T-cell (primary cell): Measurements from ENCODE around the gene ACOX2. TPM values are rescaled to one million over a fixed set of nuclear protein-coding genes. Genes with fewer than 3 reads are reported as not detected.
A peak's percentile ranks its signal among the peaks of the same experiment; 100 is the strongest.

Experiments
- ATAC-seq, 4 experiments: fragments of 200-7000 bp in 3 of 4; fragments of 150-1000 bp in 1 of 4; cut with Tn5 transposase; replicated peaks in 1 of 4; 1 replicate in 3 of 4; 2 replicates in 1 of 4; pipeline ENCODE4 v1.10.0; 2021; ENCODE audit warnings: moderate library complexity in 3 of 4, mild to moderate bottlenecking in 2 of 4, moderate number of reproducible peaks in 1 of 4
- CTCF ChIA-PET, 2 donors: fragments of 300-600 bp; sonication (Branson Sonifier 250); formaldehyde crosslinking; loops; one replicate each; lab custom pipeline; 2022; ENCODE audit warnings: antibody characterized with exemption in 2 of 2; lab: Charles Lee
- POLR2A ChIA-PET, 2 donors: fragments of 300-600 bp; sonication (Branson Sonifier 250); formaldehyde crosslinking; loops; one replicate each; lab custom pipeline; 2022; ENCODE audit warnings: antibody characterized with exemption in 2 of 2; lab: Charles Lee
- DNase-seq, 35 experiments: peaks; one replicate each; pipeline versions ENCODE4 v3.0.0 to v3.0.0-alpha.2; 2013 to 2023
- H3K27ac ChIP-seq: one replicate; pipeline ENCODE4 v1.5.1; 2013; ENCODE audit warnings: low read length
- H3K27me3 ChIP-seq, 2 experiments: replicated peaks in 1 of 2; 1 replicate in 1 of 2; 2 replicates in 1 of 2; pipeline versions ENCODE4 v1.6.1 to v1.7.0; 2013; ENCODE audit warnings: low read length in 1 of 2, mixed read lengths in 1 of 2; ENCODE audit not compliant: control insufficient read depth in 2 of 2, insufficient read depth in 2 of 2; ENCODE audit errors: extremely low read depth in 1 of 2
- H3K36me3 ChIP-seq, 2 donors: 1 replicate in 1 of 2; 2 replicates in 1 of 2; pipeline versions ENCODE4 v1.6.1 to v1.7.0; 2013; ENCODE audit warnings: low read length in 1 of 2; ENCODE audit not compliant: control insufficient read depth in 2 of 2, insufficient read depth in 1 of 2; ENCODE audit errors: extremely low read depth in 1 of 2
- H3K4me1 ChIP-seq, 2 experiments: 1 replicate in 1 of 2; 2 replicates in 1 of 2; pipeline versions ENCODE4 v1.6.1 to v1.7.0; 2013; ENCODE audit warnings: low read length in 2 of 2, mixed read lengths in 1 of 2; ENCODE audit not compliant: insufficient read depth in 2 of 2, control insufficient read depth in 1 of 2; ENCODE audit errors: extremely low read depth in 1 of 2
- H3K4me3 ChIP-seq, 2 donors: 1 replicate in 1 of 2; 2 replicates in 1 of 2; pipeline versions ENCODE4 v1.5.1 to v1.7.0; 2013; ENCODE audit warnings: mild to moderate bottlenecking in 2 of 2, low read length in 1 of 2, moderate library complexity in 1 of 2; ENCODE audit not compliant: control insufficient read depth in 1 of 2; ENCODE audit errors: extremely low read depth in 1 of 2
- H3K9me3 ChIP-seq: 2 replicates; pipeline ENCODE4 v1.7.0; 2013
- H3K27ac Mint-ChIP-seq, 2 donors: one replicate each; pipeline ENCODE4 v1.8.0; 2020 to 2021; ENCODE audit warnings: mild to moderate bottlenecking in 2 of 2, mixed read lengths in 2 of 2
- H3K27me3 Mint-ChIP-seq, 2 donors: one replicate each; pipeline ENCODE4 v1.8.0; 2021 to 2022; ENCODE audit warnings: mixed read lengths in 2 of 2
- H3K36me3 Mint-ChIP-seq: one replicate; pipeline ENCODE4 v1.8.0; 2021; ENCODE audit warnings: mixed read lengths
- H3K4me1 Mint-ChIP-seq, 3 donors: one replicate each; pipeline ENCODE4 v1.8.0; 2020 to 2022; ENCODE audit warnings: mixed read lengths in 3 of 3, mild to moderate bottlenecking in 1 of 3
- H3K4me3 Mint-ChIP-seq, 3 donors: one replicate each; pipeline ENCODE4 v1.8.0; 2020 to 2022; ENCODE audit warnings: mild to moderate bottlenecking in 3 of 3, mixed read lengths in 3 of 3, moderate library complexity in 3 of 3
- H3K9me3 Mint-ChIP-seq, 3 donors: one replicate each; pipeline ENCODE4 v1.8.0; 2020 to 2022; ENCODE audit warnings: mixed read lengths in 3 of 3
- WGBS: methylation state at CpG from one replicate; pipeline ENCODE4 v1.1.5; 2013; ENCODE audit warnings: missing lambda C conversion rate; ENCODE audit not compliant: insufficient coverage; 5-methylcytosine and 5-hydroxymethylcytosine counted together
- total RNA-seq, 35 experiments: library from RNA in 6 of 35; stranded (reverse) in 6 of 35; fragments of 120-200 nt in 1 of 35; gene quantifications; one replicate each; pipeline versions ENCODE4 v1.2.1 to v1.2.4 and lab custom pipeline; 2013 to 2026

Gene ACOX2
- total RNA-seq, 5 donors from 2014 or later (not counting 1 experiment from before 2014, with no cell fraction given) = 0.23 TPM; not detected in 4

- H3K9me3 Mint-ChIP-seq = no peaks in the 10 kb centered on the region
Observed at GRCh38 chr3:58507356-58508078, 29.5 kb downstream of the ACOX2 start.

GRCh38 chr3:58502872-58503271, 34.1 kb downstream of the ACOX2 start:
- Mint-ChIP-seq H3K9me3 (no peaks in the 10 kb centered on the region), H3K27ac (no peak overlapping the region), H3K4me1 (peaks cover 14 to 16% (median 14%) of the 10 kb centered on the region in 3 donors), H3K27me3 (no peaks in the 10 kb centered on the region), H3K36me3 (peaks cover 34% of the 10 kb centered on the region), H3K4me3 (no peak overlapping the region)
- H3K4me1 ChIP-seq = no peaks in the 10 kb centered on the region
- H3K4me3 ChIP-seq = no peak overlapping the region
- H3K9me3 ChIP-seq = no peaks in the 10 kb centered on the region
- ATAC-seq = no peak
- WGBS = no CpG with 5 or more reads among the region's 1 CpG
- H3K36me3 ChIP-seq = peaks cover 0 to 23% of the 10 kb centered on the region in 2 donors
- ChIA-PET POLR2A (interaction anchor here in 1 of 2 donors (0.6 kb wide), 2 partner anchors 22 to 192 kb away, joined by 3 to 5 read pairs; no protein-coding TSS in a partner anchor), CTCF (no interaction called here)
- no peak for DNase-seq
- H3K27ac ChIP-seq = no peak overlapping the region
- no peaks in the 10 kb centered on the region for H3K27me3 ChIP-seq

More at GRCh38 chr3:58507356-58508078, 29.5 kb downstream of the ACOX2 start:
- Histone ChIP-seq H3K9me3 (no peaks in the 10 kb centered on the region), H3K4me1 (no peaks in the 10 kb centered on the region), H3K27me3 (no peaks in the 10 kb centered on the region), H3K4me3 (no peak overlapping the region), H3K27ac (no peak overlapping the region), H3K36me3 (peaks cover 0 to 4% of the 10 kb centered on the region in 2 donors)
- Mint-ChIP-seq H3K27me3 (no peaks in the 10 kb centered on the region), H3K4me3 (no peak overlapping the region), H3K36me3 (peaks cover 12% of the 10 kb centered on the region), H3K27ac (no peak overlapping the region), H3K4me1 (peaks cover 0 to 2% (median 2%) of the 10 kb centered on the region in 3 donors)
- ATAC-seq (no peak), DNase-seq (no peak)
- POLR2A ChIA-PET = no interaction called here
- CTCF ChIA-PET = interaction anchor here in 1 of 2 donors (0.8 kb wide), 1 partner anchor 10 kb away, joined by 3 read pairs; no protein-coding TSS in a partner anchor
- WGBS = 90% methylated on average over 1 of the region's 2 CpGs

- Mint-ChIP-seq H3K9me3 (no peaks in the 10 kb centered on the region), H3K4me3 (no peak overlapping the region), H3K27ac (no peak overlapping the region), H3K4me1 (peaks cover 62 to 64% (median 62%) of the 10 kb centered on the region in 3 donors), H3K27me3 (no peaks in the 10 kb centered on the region), H3K36me3 (peaks cover 22% of the 10 kb centered on the region)
- Histone ChIP-seq H3K4me3 (no peak overlapping the region), H3K9me3 (no peaks in the 10 kb centered on the region), H3K27ac (no peak overlapping the region), H3K27me3 (no peaks in the 10 kb centered on the region), H3K4me1 (peaks cover 12 to 17% of the 10 kb centered on the region in 2 experiments), H3K36me3 (peaks cover 0 to 17% of the 10 kb centered on the region in 2 donors)
- no CpG with 5 or more reads among the region's 1 CpG for WGBS
- ChIA-PET POLR2A (no interaction called here), CTCF (no interaction called here)
- DNase-seq = no peak
- no peak for ATAC-seq
Observed at GRCh38 chr3:58497097-58497496, 39.9 kb downstream of the ACOX2 start.

GRCh38 chr3:58496206-58496857, 40.7 kb downstream of the ACOX2 start:
- Histone ChIP-seq H3K36me3 (peaks cover 0 to 10% of the 10 kb centered on the region in 2 donors), H3K27me3 (no peaks in the 10 kb centered on the region), H3K27ac (no peak overlapping the region), H3K9me3 (no peaks in the 10 kb centered on the region), H3K4me1 (peaks cover 15 to 17% of the 10 kb centered on the region in 2 experiments), H3K4me3 (no peak overlapping the region)
- Mint-ChIP-seq H3K27ac (no peak overlapping the region), H3K27me3 (no peaks in the 10 kb centered on the region), H3K4me3 (peak overlapping the region in 2 of 3 donors; percentile 10 to 16), H3K36me3 (peaks cover 16% of the 10 kb centered on the region), H3K4me1 (peaks cover 62 to 67% (median 65%) of the 10 kb centered on the region in 3 donors), H3K9me3 (no peaks in the 10 kb centered on the region)
- ChIA-PET POLR2A (interaction anchor here in 1 of 2 donors (0.6 kb wide), 1 partner anchor 128 kb away, joined by 3 read pairs; no protein-coding TSS in a partner anchor), CTCF (no interaction called here)
- no peak for ATAC-seq
- no peak for DNase-seq
- no CpG with 5 or more reads among the region's 5 CpGs for WGBS

- ChIA-PET POLR2A (interaction anchor here (0.7 kb wide), 3 partner anchors 24 to 140 kb away, joined by 3 to 6 read pairs (median 3); no protein-coding TSS in a partner anchor), CTCF (interaction anchor here (0.6 to 5.1 kb wide), 3 partner anchors 160 to 1658 kb away, joined by 3 to 53 read pairs (median 3); partner anchors contain the start of genes HTD2 (in 1 of the 2) and RPP14 (in 1 of the 2))
- DNase-seq = no peak
- Mint-ChIP-seq H3K9me3 (no peaks in the 10 kb centered on the region), H3K4me3 (no peak overlapping the region), H3K27me3 (no peaks in the 10 kb centered on the region), H3K4me1 (peaks cover 70 to 71% (median 70%) of the 10 kb centered on the region in 3 donors), H3K36me3 (peaks cover 7% of the 10 kb centered on the region), H3K27ac (no peak overlapping the region)
- H3K4me3 ChIP-seq = no peak overlapping the region
- peaks cover 17 to 21% of the 10 kb centered on the region in 2 experiments for H3K4me1 ChIP-seq
- peaks cover 0 to 4% of the 10 kb centered on the region in 2 donors for H3K36me3 ChIP-seq
- no peak overlapping the region for H3K27ac ChIP-seq
- H3K9me3 ChIP-seq = no peaks in the 10 kb centered on the region
- 100% methylated on average over 1 of the region's 3 CpGs for WGBS
- no peaks in the 10 kb centered on the region for H3K27me3 ChIP-seq
- ATAC-seq = no peak
Observed at GRCh38 chr3:58495101-58495500, 41.9 kb downstream of the ACOX2 start.

- WGBS = 67% methylated on average over 1 of the region's 3 CpGs
- DNase-seq = no peak
- Histone ChIP-seq H3K9me3 (no peaks in the 10 kb centered on the region), H3K27ac (no peak overlapping the region), H3K27me3 (no peaks in the 10 kb centered on the region), H3K4me3 (no peak overlapping the region), H3K4me1 (peaks cover 17 to 21% of the 10 kb centered on the region in 2 experiments), H3K36me3 (peaks cover 0 to 1% of the 10 kb centered on the region in 2 donors)
- Mint-ChIP-seq H3K27ac (peak overlapping the region in 1 of 2 donors; percentile 4), H3K27me3 (no peaks in the 10 kb centered on the region), H3K4me3 (peak overlapping the region; percentile 88 to 92 (median 91)), H3K9me3 (no peaks in the 10 kb centered on the region), H3K36me3 (peaks cover 2% of the 10 kb centered on the region), H3K4me1 (peaks cover 70 to 72% (median 71%) of the 10 kb centered on the region in 3 donors)
- CTCF ChIA-PET = interaction anchor here (1.0 to 5.1 kb wide), 4 partner anchors 10 to 188 kb away, joined by 3 to 53 read pairs (median 4); partner anchors contain the start of genes HTD2 (in 2 of the 2), RPP14 (in 2 of the 2) and PXK (in 1 of the 2)
- ATAC-seq = no peak
- POLR2A ChIA-PET = interaction anchor here in 1 of 2 donors (0.5 kb wide), 1 partner anchor 230 kb away, joined by 7 read pairs; no protein-coding TSS in a partner anchor
Observed at GRCh38 chr3:58494107-58494506, 42.9 kb downstream of the ACOX2 start.
